Forelimb muscle (tissue), 1 donor: ENCODE measurements around the gene MYPOP. TPM values are rescaled to one million over a fixed set of nuclear protein-coding genes. Genes with fewer than 3 reads are reported as not detected.

Experiments
- DNase-seq: peaks from one replicate; pipeline ENCODE4 v3.0.0-alpha.2; 2013; ENCODE audit warnings: low read depth
- polyA plus RNA-seq: library from polyadenylated mRNA; unstranded; fragments of 120-200 nt; gene quantifications from one replicate; pipeline ENCODE4 v1.2.1, GENCODE V29; 2013; ENCODE audit not compliant: insufficient read length

MYPOP gene
- polyA plus RNA-seq, 1 donor, result 4.9 TPM

GRCh38 chr19:45863840-45864628 is 38.4 kb downstream of the MYPOP start, which contains the start of gene FOXA3:
TSS of gene FOXA3 (plus strand) at chr19:45864326. CDS start at chr19:45864457, 131 bp downstream.
- no peak for DNase-seq

DNA sequence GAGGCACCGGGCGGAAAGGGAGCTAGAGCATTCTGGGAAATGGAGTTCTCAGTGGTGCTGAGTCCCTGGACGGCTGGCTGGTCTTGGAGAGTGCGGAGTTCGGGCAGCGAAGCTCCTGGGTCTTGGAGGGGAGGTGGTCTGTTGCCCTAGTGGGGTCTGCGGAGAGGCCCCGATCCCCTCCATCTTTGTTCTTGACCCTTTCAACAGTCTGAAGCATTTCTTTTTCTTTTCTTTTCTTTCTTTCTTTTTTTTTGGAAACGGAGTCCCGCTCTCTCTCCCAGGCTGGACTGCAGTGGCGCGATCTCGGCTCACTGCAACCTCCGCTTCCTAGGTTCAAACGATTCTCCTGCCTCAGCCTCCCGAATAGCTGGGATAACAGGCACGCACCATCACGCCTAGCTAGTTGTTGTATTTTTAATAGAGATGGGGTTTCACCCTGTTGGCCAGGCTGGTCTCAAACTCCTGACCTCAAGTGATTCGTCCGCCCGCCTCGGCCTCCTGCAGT is 39.0 kb downstream of the MYPOP start:
- no peak for DNase-seq

- DNase-seq, result peak; percentile 97
These were observed 39.7 kb downstream of the MYPOP start, which contains the start of gene SYMPK for GRCh38 chr19:45862564-45863334. TSS of gene SYMPK (minus strand) at chr19:45863147. CDS start at chr19:45854495, 8,652 bp downstream.

DNA sequence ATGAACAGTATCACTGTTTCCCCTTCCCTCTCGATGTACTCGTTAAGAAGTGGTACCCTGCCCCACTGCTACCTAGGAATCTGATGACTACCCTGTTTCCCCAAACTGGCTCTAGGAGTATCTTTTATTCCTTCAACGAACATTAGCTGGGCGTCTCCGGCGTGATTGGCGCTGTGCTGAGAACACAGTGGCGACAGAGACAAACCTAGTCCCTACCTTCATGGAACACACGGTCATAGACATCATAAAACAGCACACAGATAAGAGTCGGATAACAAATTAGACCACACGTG is 40.2 kb downstream of the MYPOP start:
- no peak for DNase-seq

DNA sequence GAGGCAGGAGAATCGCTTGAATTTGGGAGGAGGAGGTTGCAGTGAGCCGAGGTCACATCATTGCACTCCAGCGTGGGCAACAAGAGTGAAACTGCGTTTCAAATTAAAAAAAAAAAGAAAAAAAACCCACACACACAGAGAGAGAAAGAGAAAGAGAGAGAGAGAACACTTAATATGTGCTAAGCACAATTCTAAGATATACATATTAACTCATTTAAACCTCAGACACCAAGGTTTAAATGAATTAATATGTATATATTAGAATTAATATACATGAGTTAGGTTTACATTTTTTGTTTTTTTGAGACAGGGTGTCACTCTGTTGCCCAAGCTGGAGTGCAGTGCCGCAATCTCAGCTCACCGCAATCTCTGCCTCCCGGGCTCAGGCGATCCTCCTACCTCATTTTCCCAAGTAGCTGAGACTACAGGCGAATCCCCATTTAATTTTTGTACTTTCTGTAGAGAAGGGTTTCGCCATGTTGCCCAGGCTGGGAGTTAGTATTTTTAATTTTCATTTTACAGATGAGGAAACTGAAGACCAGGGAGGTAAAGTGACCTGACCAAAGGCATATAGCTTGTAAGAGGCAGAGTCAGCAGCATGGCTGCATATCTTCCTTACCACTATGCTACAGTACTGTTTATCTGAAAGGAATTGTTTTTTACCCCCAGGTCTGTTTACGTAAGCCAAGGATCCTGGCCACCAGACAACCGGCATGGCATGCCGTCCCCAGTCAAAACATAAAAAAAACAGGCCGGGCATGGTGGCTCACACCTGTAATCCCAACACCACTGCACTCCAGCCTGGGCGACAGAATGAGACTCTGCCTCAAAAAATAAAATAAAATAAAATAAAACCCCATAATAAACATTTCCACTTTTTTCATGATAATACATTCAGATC is 41.8 kb downstream of the MYPOP start:
- DNase-seq, result no peak

GRCh38 chr19:45854167-45854778 is 48.1 kb downstream of the MYPOP start:
- DNase-seq, result no peak

GRCh38 chr19:45852983-45853382 is 49.4 kb downstream of the MYPOP start:
- DNase-seq, result no peak

- DNase-seq, result no peak
These were observed 50.2 kb downstream of the MYPOP start for GRCh38 chr19:45852145-45852750.

GRCh38 chr19:45848922-45849321 is 53.5 kb downstream of the MYPOP start:
- DNase-seq, result no peak

DNA sequence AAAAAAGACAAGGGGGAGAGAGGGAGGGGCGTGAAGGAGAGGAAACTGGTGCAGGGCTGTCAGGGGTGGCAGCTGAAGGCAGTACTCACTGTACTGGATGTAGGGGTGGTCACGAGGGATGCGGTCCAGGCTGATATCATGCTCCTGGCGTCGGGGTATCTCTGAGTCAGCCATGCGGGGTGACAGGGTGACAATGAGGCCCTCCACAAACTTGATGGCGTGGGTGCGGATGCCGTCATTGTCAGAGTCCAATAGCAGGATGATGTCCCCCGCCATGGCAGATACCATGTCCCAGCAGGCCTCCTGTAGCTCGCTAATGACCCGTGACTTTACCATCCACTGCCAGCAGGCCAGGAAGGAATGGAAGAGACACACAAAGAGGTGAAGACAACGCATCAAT is 54.8 kb downstream of the MYPOP start:
- DNase-seq, result no peak

GRCh38 chr19:45842198-45842597 is 60.2 kb downstream of the MYPOP start:
- no peak for DNase-seq

Other genes starting within 250 kb of the MYPOP start
- gene GIPR, start 234.4 kb downstream of the MYPOP start, polyA plus RNA-seq, result 0.15 TPM
- gene SNRPD2, start 210.7 kb downstream of the MYPOP start, polyA plus RNA-seq, result 268 TPM
- gene QPCTL, start 209.9 kb downstream of the MYPOP start, polyA plus RNA-seq, result 4.4 TPM
- gene FBXO46, start 171.7 kb downstream of the MYPOP start, polyA plus RNA-seq, result 13.5 TPM
- gene MEIOSIN, start 169.2 kb downstream of the MYPOP start, polyA plus RNA-seq, result not detected
- gene SIX5, start 133.4 kb downstream of the MYPOP start, polyA plus RNA-seq, result 19.0 TPM
- gene DMPK, start 120.1 kb downstream of the MYPOP start, polyA plus RNA-seq, result 382 TPM
- gene DMWD, start 109.8 kb downstream of the MYPOP start, polyA plus RNA-seq, result 46.3 TPM
- not detected for gene RSPH6A, start 87.3 kb downstream of the MYPOP start, polyA plus RNA-seq
- 34.5 TPM for gene SYMPK, start 39.5 kb downstream of the MYPOP start, polyA plus RNA-seq
- not detected for gene FOXA3, start 38.3 kb downstream of the MYPOP start, polyA plus RNA-seq
- 17.3 TPM for gene IRF2BP1, start 16.5 kb downstream of the MYPOP start, polyA plus RNA-seq
- not detected for gene NANOS2, start 12.2 kb upstream of the MYPOP start, polyA plus RNA-seq
- 3.6 TPM for gene NOVA2, start 71.3 kb upstream of the MYPOP start, polyA plus RNA-seq
- gene CCDC61, start 92.9 kb upstream of the MYPOP start, polyA plus RNA-seq, result 6.9 TPM
- gene PGLYRP1, start 120.4 kb upstream of the MYPOP start, polyA plus RNA-seq, result 0.85 TPM
- 5.1 TPM for gene IGFL4, start 138.4 kb upstream of the MYPOP start, polyA plus RNA-seq
- gene IGFL3, start 222.1 kb upstream of the MYPOP start, polyA plus RNA-seq, result not detected
- not detected for gene IGFL2, start 245.6 kb upstream of the MYPOP start, polyA plus RNA-seq